Panc1 (cell line): ENCODE data around the gene MR1. TPM values are rescaled to one million over a fixed set of nuclear protein-coding genes. Genes with fewer than 3 reads are reported as not detected.

ENCODE experiments used
- ATAC-seq: fragments of 200-7000 bp; cut with Tn5 transposase; 2 replicates; pipeline ENCODE4 v1.9.1; 2020; ENCODE audit warnings: mild to moderate bottlenecking, moderate library complexity
- BruUV-seq: library from RNA; stranded (reverse); fragments of 400-500 nt; replicated peaks from 2 replicates; lab custom pipeline; 2021; lab: Mats Ljungman, UMichigan
- CTCF ChIA-PET: fragments of 300-600 bp; sonication (Branson Sonifier 250); formaldehyde crosslinking; loops from one replicate; lab custom pipeline; 2022; ENCODE audit warnings: antibody characterized with exemption; lab: Charles Lee
- POLR2A ChIA-PET: fragments of 300-600 bp; sonication (Branson Sonifier 250); formaldehyde crosslinking; loops from one replicate; lab custom pipeline; 2022; ENCODE audit warnings: antibody characterized with exemption; lab: Charles Lee
- DNase-seq: peaks from one replicate; pipeline ENCODE4 v3.0.0-alpha.2; 2010; ENCODE audit warnings: low read depth, low spot score
- H3K27ac ChIP-seq: 2 replicates; pipeline ENCODE4 v1.5.1; 2011; ENCODE audit warnings: mild to moderate bottlenecking, low read length, inconsistent platforms
- H3K27me3 ChIP-seq: fragments of 200-500 bp; sonication (Bioruptor generic); 2 replicates; pipeline ENCODE4 v1.6.0; 2014; ENCODE audit warnings: low read length, inconsistent platforms; ENCODE audit not compliant: control insufficient read depth, insufficient read depth
- H3K36me3 ChIP-seq: fragments of 200-500 bp; sonication (Bioruptor generic); 2 replicates; pipeline ENCODE4 v1.5.1; 2014; ENCODE audit warnings: inconsistent platforms, mild to moderate bottlenecking, low read length, moderate library complexity; ENCODE audit not compliant: control insufficient read depth, insufficient read depth
- H3K4me1 ChIP-seq: 2 replicates; pipeline ENCODE4 v1.5.1; 2011; ENCODE audit warnings: inconsistent platforms, mild to moderate bottlenecking, low read length, moderate library complexity; ENCODE audit not compliant: control insufficient read depth, insufficient read depth
- H3K4me3 ChIP-seq, 2 experiments: 2 replicates each; pipeline ENCODE4 v1.5.1; 2011 to 2012; ENCODE audit warnings: low read depth in 2 of 2, low read length in 2 of 2, mild to moderate bottlenecking in 2 of 2, inconsistent platforms in 1 of 2, moderate library complexity in 1 of 2
- H3K9me3 ChIP-seq: fragments of 200-500 bp; sonication (Bioruptor generic); 2 replicates; pipeline ENCODE4 v1.5.1; 2014; ENCODE audit warnings: low read depth, mild to moderate bottlenecking, inconsistent platforms, low read length, moderate library complexity; ENCODE audit not compliant: control insufficient read depth, insufficient read depth
- POLR2AphosphoS5 ChIP-seq: IDR thresholded peaks from 2 replicates; pipeline ENCODE4 v1.6.1; 2012; ENCODE audit warnings: mild to moderate bottlenecking, low read depth, low read length, moderate library complexity
- REST ChIP-seq, 2 experiments: IDR thresholded peaks; 2 replicates each; pipeline ENCODE4 v1.6.1; 2011 to 2012; ENCODE audit warnings: low read depth in 2 of 2, control low read depth in 1 of 2, low read length in 1 of 2, mild to moderate bottlenecking in 1 of 2, moderate library complexity in 1 of 2; ENCODE audit not compliant: insufficient read depth in 1 of 2
- SIN3A ChIP-seq: IDR thresholded peaks from 2 replicates; pipeline ENCODE4 v1.6.1; 2012; ENCODE audit warnings: low read depth, mild to moderate bottlenecking, low read length, moderate library complexity, borderline replicate concordance; ENCODE audit not compliant: insufficient read depth
- TCF7L2 ChIP-seq: IDR thresholded peaks from 2 replicates; pipeline ENCODE4 v1.6.1; 2011; ENCODE audit warnings: mild to moderate bottlenecking, low read depth, low read length, inconsistent platforms
- in situ Hi-C: cut with HindIII; loops from 2 replicates; pipeline ENCODE4 v1.10.0; 2016; ENCODE audit warnings: low sequenced_read_pairs, low pct_unique_long_range_greater_than_20kb
- intact Hi-C: fragments of 100-400 bp; cut with micrococcal nuclease; formaldehyde crosslinking; loops from one replicate; pipeline ENCODE4 v1.10.0; 2022; ENCODE audit not compliant: unreplicated experiment
- total RNA-seq: library from RNA; stranded (reverse); gene quantifications from one replicate; pipeline ENCODE4 v1.2.1, GENCODE V29; 2021; ENCODE audit not compliant: unreplicated experiment
- TF ChIP-seq, protein P1 (sequence below): fragments of 450-650 bp; IDR thresholded peaks from 2 replicates; pipeline ENCODE4 v1.5.1; 2017; ENCODE audit warnings: mild to moderate bottlenecking

Gene MR1
- total RNA-seq, 1 experiment from 2014 or later = 3.9 TPM

DNA sequence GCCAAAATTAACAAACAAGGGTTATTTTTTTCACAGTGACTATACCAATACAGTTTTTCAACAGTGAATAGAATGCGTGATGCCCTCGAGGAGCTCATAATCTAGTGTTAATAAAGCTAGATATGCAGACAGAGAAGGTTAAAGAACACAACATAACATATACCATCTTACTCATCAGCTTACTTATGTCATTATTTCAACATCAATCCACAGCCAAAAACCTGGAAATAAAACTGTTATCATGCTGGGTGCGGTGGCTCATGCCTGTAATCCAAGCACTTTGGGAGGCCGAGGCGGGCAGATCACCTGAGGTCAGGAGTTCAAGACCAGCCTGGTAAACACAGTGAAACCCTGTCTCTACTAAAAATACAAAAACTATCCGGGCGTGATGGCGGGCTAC, 17.2 kb upstream of the MR1 start:
- Histone ChIP-seq H3K4me3 (no peak overlapping the region), H3K9me3 (no peaks in the 10 kb centered on the region), H3K4me1 (peaks cover 17% of the 10 kb centered on the region), H3K27ac (no peak overlapping the region), H3K36me3 (no peaks in the 10 kb centered on the region), H3K27me3 (no peaks in the 10 kb centered on the region)
- DNase-seq = no peak
- CTCF ChIA-PET = interaction anchor here (0.6 to 0.8 kb wide), 2 partner anchors 8 to 17 kb away, joined by 3 to 8 read pairs; no protein-coding TSS in a partner anchor
- in situ Hi-C loops (no loop called here), intact Hi-C loops (no loop called here)
- ATAC-seq = no peak
- POLR2A ChIA-PET = no interaction called here
- TF ChIP-seq, protein P1, sequence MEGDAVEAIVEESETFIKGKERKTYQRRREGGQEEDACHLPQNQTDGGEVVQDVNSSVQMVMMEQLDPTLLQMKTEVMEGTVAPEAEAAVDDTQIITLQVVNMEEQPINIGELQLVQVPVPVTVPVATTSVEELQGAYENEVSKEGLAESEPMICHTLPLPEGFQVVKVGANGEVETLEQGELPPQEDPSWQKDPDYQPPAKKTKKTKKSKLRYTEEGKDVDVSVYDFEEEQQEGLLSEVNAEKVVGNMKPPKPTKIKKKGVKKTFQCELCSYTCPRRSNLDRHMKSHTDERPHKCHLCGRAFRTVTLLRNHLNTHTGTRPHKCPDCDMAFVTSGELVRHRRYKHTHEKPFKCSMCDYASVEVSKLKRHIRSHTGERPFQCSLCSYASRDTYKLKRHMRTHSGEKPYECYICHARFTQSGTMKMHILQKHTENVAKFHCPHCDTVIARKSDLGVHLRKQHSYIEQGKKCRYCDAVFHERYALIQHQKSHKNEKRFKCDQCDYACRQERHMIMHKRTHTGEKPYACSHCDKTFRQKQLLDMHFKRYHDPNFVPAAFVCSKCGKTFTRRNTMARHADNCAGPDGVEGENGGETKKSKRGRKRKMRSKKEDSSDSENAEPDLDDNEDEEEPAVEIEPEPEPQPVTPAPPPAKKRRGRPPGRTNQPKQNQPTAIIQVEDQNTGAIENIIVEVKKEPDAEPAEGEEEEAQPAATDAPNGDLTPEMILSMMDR = no peak
- TF ChIP-seq POLR2AphosphoS5 = no peak
- TF ChIP-seq SIN3A = no peak
- no peak for TF ChIP-seq TCF7L2
- no peak for TF ChIP-seq REST (IDR thresholded peaks at IDR 0.05; ENCODE audit: insufficient read depth in 1 of 2, low read depth in 2 of 2, low read length in 1 of 2)
- BruUV-seq = no TSS peak

DNA sequence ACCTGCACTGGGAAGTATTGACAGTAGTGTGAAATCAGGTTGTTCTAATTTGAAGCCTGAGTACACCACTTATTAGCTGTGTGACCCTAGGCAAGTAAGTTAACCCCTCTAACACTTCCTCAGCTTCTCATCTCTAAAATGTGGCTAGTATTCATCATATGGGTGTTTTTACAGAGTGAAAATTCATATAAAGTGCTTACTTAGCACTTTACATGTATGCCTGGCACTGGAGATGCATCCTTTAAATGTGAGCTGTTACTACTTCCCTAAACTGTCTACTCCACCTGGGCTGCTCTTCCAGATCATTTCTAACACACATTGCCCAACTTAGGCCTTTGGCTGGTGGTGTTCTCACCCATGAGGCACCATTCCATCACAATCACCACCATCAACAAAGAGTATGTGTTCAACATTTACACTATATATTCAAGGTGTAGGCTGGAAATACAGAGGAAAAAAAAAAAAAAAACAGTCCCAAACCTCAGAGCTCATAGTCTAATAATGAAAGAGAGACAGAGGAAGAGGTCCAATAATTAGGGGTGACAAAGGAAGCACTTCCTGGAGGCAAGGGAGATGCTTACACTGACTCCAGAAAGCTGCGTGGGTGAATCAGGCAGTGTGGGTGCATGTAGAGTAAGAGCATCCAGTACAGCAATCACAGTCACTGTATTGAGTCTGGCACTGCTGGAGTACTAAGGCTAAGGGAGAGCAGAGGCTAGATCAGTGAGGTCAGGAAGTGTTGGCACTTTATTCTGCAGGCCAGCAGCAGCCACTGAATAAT, 14.7 kb upstream of the MR1 start:
- in situ Hi-C loops (no loop called here), intact Hi-C loops (no loop called here)
- Histone ChIP-seq H3K4me3 (no peak overlapping the region), H3K4me1 (peaks cover 18% of the 10 kb centered on the region), H3K27me3 (no peaks in the 10 kb centered on the region), H3K27ac (no peak overlapping the region), H3K9me3 (no peaks in the 10 kb centered on the region), H3K36me3 (no peaks in the 10 kb centered on the region; the same call in 1 of the 2 replicates)
- ChIA-PET CTCF (interaction anchor here (0.6 to 0.7 kb wide), 2 partner anchors 108 to 137 kb away, joined by 7 to 9 read pairs; no protein-coding TSS in a partner anchor), POLR2A (interaction anchor here (0.7 kb wide), 1 partner anchor 27 kb away, joined by 5 read pairs; no protein-coding TSS in a partner anchor)
- DNase-seq (no peak), ATAC-seq (no peak)
- BruUV-seq = no TSS peak
- TF ChIP-seq SIN3A (no peak), TCF7L2 (no peak), REST (IDR thresholded peaks at IDR 0.05; ENCODE audit: insufficient read depth in 1 of 2, low read depth in 2 of 2, low read length in 1 of 2) (no peak), POLR2AphosphoS5 (no peak)
- TF ChIP-seq, protein P1 = no peak
